HepG2 (cell line): ENCODE results near the gene GBA2. TPM values are rescaled to one million over a fixed set of nuclear protein-coding genes. Genes with fewer than 3 reads are reported as not detected.

Experiments used
- CC2D1A ChIP-seq: sonication (generic); formaldehyde crosslinking; IDR thresholded peaks from 2 replicates; pipeline ENCODE4 v1.8.1; 2023; ENCODE audit warnings: mild to moderate bottlenecking, missing genetic modification reagents
- HES4 ChIP-seq: sonication (generic); formaldehyde crosslinking; IDR thresholded peaks from 2 replicates; pipeline ENCODE4 v1.9.0; 2021; ENCODE audit warnings: mild to moderate bottlenecking, missing genetic modification reagents, borderline replicate concordance
- HOXA3 ChIP-seq: sonication (generic); formaldehyde crosslinking; IDR thresholded peaks from 2 replicates; pipeline ENCODE4 v1.5.0; 2020; ENCODE audit warnings: missing genetic modification reagents
- NR1H2 ChIP-seq: sonication (generic); formaldehyde crosslinking; IDR thresholded peaks from 2 replicates; pipeline ENCODE4 v1.8.1; 2022; ENCODE audit warnings: low read depth, missing genetic modification reagents, borderline replicate concordance
- REST ChIP-seq, 2 experiments: IDR thresholded peaks; 2 replicates each; pipeline ENCODE4 v1.6.1; 2011 to 2012; ENCODE audit warnings: low read length in 2 of 2, borderline replicate concordance in 1 of 2, low read depth in 1 of 2, mild to moderate bottlenecking in 1 of 2, moderate library complexity in 1 of 2
- RXRB ChIP-seq: IDR thresholded peaks from 2 replicates; pipeline ENCODE4 v1.6.1; 2016; ENCODE audit warnings: borderline replicate concordance, missing genetic modification reagents, missing compliant biosample characterization
- THYN1 ChIP-seq: sonication (generic); formaldehyde crosslinking; IDR thresholded peaks from 2 replicates; pipeline ENCODE4 v1.8.1; 2023; ENCODE audit warnings: low read depth, mild to moderate bottlenecking, moderate library complexity, missing genetic modification reagents, borderline replicate concordance
- TSC22D2 ChIP-seq: sonication (generic); formaldehyde crosslinking; IDR thresholded peaks from 2 replicates; pipeline ENCODE4 v1.5.1; 2020; ENCODE audit warnings: missing genetic modification reagents, mild to moderate bottlenecking, borderline replicate concordance
- ZBTB25 ChIP-seq: IDR thresholded peaks from 2 replicates; pipeline ENCODE4 v1.6.1; 2018; ENCODE audit warnings: missing genetic modification reagents
- ZNF143 ChIP-seq: sonication (generic); formaldehyde crosslinking; IDR thresholded peaks from 2 replicates; pipeline ENCODE4 v1.4.0; 2020; ENCODE audit warnings: missing genetic modification reagents
- ZNF547 ChIP-seq: sonication (generic); formaldehyde crosslinking; IDR thresholded peaks from 2 replicates; pipeline ENCODE4 v1.5.1; 2020; ENCODE audit warnings: mild to moderate bottlenecking, missing genetic modification reagents
- polyA plus RNA-seq, 8 experiments: library from polyadenylated mRNA; depleted of rRNA in 3 of 8; stranded (reverse) in 7 of 8; unstranded in 1 of 8; fragments of >200 nt; fragmentation: Illumina TruSeq in 4 of 8; extraction: Trizol in 4 of 8; gene quantifications; 2 replicates each; pipeline versions ENCODE4 v1.2.1 to v1.2.3, GENCODE V29; 2011 to 2016; ENCODE audit warnings: low read depth in 4 of 8, missing spikeins in 1 of 8, mixed read lengths in 1 of 8; ENCODE audit not compliant: insufficient read depth in 1 of 8
- total RNA-seq, 5 experiments: library from RNA; depleted of rRNA; stranded (reverse); fragments of >200 nt; fragmentation: Illumina TruSeq; extraction: Trizol; gene quantifications; 2 replicates each; pipeline ENCODE4 v1.2.3, GENCODE V29; 2016; ENCODE audit warnings: low read depth in 1 of 5
- TF ChIP-seq, protein P1 (sequence below), 2 experiments: sonication (generic) in 1 of 2; formaldehyde crosslinking in 1 of 2; IDR thresholded peaks; 2 replicates each; pipeline versions ENCODE4 v1.6.1 to v1.9.0; 2014 to 2022; ENCODE audit warnings: antibody characterized with exemption in 1 of 2, borderline replicate concordance in 1 of 2, inconsistent platforms in 1 of 2, low read depth in 1 of 2, missing genetic modification reagents in 1 of 2

Gene GBA2
- total and polyA plus RNA-seq, 2 of the 13 experiments (the other 11 are each of a cell fraction or from before 2014, with no cell fraction given): 37.5 to 86.1 TPM

DNA sequence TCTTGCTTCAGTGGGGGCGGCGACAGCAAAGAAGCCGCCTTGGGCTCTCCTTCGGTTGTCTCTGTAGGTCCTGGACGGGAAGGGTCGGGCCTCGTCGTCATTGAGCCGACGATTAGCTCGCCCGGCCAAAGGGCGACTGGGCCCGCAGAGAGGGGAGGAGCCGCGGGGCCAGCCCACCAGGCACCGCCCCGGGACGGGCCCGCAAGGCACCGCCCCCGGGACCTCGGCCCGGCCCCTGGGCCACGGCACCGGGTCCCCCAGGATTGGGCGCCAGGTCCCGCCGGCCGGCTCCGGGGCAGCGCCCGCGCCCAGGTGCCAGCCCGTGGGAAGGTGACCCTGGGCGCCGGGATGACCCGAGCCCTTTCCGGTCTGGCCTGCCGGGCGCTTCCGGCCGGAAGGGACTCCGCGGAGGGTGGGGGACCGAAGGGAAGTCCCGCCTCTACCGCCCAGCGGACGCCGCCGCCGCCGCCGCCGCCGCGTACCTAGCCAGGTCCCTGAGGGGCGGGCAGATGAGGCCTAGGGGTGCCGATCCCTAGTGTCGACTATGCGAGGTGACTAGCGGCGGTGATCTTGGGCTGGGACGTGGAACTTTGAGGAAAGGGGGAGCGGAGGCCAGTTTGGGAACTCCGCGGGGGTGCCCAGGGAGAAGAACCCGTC is at the start of gene GBA2, which contains the start of gene RGP1 (continued):
- TF ChIP-seq, protein P1, sequence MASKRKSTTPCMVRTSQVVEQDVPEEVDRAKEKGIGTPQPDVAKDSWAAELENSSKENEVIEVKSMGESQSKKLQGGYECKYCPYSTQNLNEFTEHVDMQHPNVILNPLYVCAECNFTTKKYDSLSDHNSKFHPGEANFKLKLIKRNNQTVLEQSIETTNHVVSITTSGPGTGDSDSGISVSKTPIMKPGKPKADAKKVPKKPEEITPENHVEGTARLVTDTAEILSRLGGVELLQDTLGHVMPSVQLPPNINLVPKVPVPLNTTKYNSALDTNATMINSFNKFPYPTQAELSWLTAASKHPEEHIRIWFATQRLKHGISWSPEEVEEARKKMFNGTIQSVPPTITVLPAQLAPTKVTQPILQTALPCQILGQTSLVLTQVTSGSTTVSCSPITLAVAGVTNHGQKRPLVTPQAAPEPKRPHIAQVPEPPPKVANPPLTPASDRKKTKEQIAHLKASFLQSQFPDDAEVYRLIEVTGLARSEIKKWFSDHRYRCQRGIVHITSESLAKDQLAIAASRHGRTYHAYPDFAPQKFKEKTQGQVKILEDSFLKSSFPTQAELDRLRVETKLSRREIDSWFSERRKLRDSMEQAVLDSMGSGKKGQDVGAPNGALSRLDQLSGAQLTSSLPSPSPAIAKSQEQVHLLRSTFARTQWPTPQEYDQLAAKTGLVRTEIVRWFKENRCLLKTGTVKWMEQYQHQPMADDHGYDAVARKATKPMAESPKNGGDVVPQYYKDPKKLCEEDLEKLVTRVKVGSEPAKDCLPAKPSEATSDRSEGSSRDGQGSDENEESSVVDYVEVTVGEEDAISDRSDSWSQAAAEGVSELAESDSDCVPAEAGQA (IDR thresholded peaks at IDR 0.05; ENCODE audit: low read depth): 0 out of 2 replicates have a peak, but pooled peaks have one; percentile 48
- TF ChIP-seq, protein P1 (CRISPR knock-in tag; IDR thresholded peaks at IDR 0.05; ENCODE audit: borderline replicate concordance): 0 out of 2 replicates have a peak, but pooled peaks have one; percentile 5
- TF ChIP-seq REST (IDR thresholded peaks at IDR 0.05; ENCODE audit: borderline replicate concordance in 1 of 2, low read depth in 1 of 2, low read length in 2 of 2): 0 out of 4 replicates have a peak, but pooled peaks of 1 of the 2 experiments have one; percentile 7
- TF ChIP-seq HES4 (CRISPR knock-in tag): peak; percentile 24; the same call in 1 of the 2 replicates
- peak; percentile 47; the same call in 1 of the 2 replicates for TF ChIP-seq ZNF143 (CRISPR knock-in tag)
- TF ChIP-seq RXRB: 0 out of 2 replicates have a peak, but pooled peaks have one; percentile 8
- TF ChIP-seq THYN1 (CRISPR knock-in tag): no peak
- peak; percentile 73; the same call in 1 of the 2 replicates for TF ChIP-seq ZNF547 (CRISPR knock-in tag)
- TF ChIP-seq HOXA3: peak; percentile 57; the same call in 1 of the 2 replicates
- TF ChIP-seq NR1H2 (CRISPR knock-in tag): no peak
- 0 out of 2 replicates have a peak, but pooled peaks have one; percentile 86 for TF ChIP-seq TSC22D2 (CRISPR knock-in tag)
- TF ChIP-seq ZBTB25 (CRISPR knock-in tag): peak; percentile 99
- TF ChIP-seq CC2D1A (CRISPR knock-in tag): no peak
